Fibroblast of pulmonary artery (primary cell): ENCODE measurements around the gene NBEAL1.
"Not testable (repeated sequence)": the region's sequence is repeated elsewhere in the genome, so short reads cannot be mapped to it uniquely, and the experiment has no call there.

Experiments
- DNase-seq: peaks from one replicate; pipeline ENCODE4 v3.0.0-alpha.2; 2010; ENCODE audit warnings: low read depth
- H3K4me3 ChIP-seq: replicated peaks from 2 replicates; pipeline ENCODE4 v1.5.1; 2011; ENCODE audit warnings: low read depth, mild to moderate bottlenecking, control low read depth, low read length, moderate library complexity
- TF ChIP-seq, protein P1 (sequence below): IDR thresholded peaks from 2 replicates; pipeline ENCODE4 v1.5.1; 2011; ENCODE audit warnings: mild to moderate bottlenecking, control low read depth, low read length, inconsistent platforms; ENCODE audit errors: missing control alignments

NBEAL1 gene

DNA sequence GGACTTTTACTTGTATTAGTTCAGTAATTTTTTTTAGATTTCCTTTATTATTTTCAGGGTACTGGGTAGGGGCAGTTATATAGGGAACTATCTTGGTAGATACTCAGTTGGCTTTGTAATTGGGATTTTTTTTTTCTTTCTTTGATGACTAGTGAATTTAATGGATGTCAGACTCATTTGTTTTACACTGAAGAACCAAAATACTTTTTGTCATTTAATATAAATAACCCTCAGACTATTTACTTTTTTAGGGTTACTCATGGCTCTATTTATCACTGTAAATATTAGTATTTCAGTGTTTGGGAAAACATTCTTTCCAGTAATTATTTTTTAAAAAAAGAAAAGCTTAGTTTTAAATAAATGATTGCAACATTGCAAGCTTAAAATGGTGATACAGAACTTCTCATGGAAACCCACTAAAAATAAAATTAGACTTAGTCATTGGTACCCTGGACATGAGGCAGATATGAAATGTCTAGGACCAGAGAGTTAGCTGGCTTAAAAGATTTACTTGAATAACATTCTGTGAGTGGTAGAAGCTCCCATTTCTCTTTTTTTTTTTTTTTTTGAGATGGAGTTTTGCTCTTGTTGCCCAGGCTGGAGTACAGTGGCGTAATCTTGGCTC lies 149.7 kb downstream of the NBEAL1 start:
- DNase-seq, result no peak
- no peak overlapping the region for H3K4me3 ChIP-seq
- TF ChIP-seq, protein P1, sequence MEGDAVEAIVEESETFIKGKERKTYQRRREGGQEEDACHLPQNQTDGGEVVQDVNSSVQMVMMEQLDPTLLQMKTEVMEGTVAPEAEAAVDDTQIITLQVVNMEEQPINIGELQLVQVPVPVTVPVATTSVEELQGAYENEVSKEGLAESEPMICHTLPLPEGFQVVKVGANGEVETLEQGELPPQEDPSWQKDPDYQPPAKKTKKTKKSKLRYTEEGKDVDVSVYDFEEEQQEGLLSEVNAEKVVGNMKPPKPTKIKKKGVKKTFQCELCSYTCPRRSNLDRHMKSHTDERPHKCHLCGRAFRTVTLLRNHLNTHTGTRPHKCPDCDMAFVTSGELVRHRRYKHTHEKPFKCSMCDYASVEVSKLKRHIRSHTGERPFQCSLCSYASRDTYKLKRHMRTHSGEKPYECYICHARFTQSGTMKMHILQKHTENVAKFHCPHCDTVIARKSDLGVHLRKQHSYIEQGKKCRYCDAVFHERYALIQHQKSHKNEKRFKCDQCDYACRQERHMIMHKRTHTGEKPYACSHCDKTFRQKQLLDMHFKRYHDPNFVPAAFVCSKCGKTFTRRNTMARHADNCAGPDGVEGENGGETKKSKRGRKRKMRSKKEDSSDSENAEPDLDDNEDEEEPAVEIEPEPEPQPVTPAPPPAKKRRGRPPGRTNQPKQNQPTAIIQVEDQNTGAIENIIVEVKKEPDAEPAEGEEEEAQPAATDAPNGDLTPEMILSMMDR, result no peak

DNA sequence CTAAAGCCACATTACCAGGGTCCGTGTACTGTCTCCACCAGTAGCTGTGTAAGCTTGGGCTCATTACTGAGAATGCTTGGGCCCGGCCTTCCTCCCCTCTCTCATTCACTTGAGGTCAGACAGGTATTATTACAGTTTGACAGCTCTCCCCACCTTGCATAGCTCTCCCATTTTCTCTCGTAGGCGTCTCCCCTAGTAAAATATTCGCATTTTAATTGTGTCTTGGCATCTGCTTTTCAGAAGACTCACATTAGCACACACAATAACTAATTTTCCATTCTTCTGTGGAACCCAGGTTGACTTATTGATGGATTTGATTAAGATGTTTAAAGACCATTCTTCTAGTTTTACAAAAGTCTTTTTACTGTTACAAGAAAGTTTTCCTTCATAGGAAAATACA lies 153.1 kb downstream of the NBEAL1 start:
- DNase-seq, result no peak
- H3K4me3 ChIP-seq, result no peak overlapping the region
- TF ChIP-seq, protein P1, result no peak

DNA sequence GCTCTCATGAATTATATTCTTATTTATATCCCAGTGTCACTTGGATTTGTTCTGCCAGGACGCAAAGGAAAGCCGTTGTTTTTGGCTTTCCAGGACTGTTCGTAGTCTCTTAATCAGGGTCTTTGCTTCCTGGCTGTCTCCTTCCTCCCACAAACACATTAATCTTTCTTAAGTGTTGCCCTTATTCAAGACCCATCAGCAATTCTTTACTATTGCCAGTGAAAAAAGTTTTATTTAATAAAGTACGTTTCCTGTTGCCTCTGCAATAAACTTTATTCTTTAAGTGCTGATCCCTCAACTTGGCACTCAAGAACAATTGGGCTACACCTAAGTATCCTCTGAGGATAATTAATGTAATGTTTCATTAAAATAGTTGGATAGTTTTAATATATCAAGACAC lies 155.8 kb downstream of the NBEAL1 start:
- DNase-seq, result no peak
- TF ChIP-seq, protein P1, result no peak
- no peak overlapping the region for H3K4me3 ChIP-seq

DNA sequence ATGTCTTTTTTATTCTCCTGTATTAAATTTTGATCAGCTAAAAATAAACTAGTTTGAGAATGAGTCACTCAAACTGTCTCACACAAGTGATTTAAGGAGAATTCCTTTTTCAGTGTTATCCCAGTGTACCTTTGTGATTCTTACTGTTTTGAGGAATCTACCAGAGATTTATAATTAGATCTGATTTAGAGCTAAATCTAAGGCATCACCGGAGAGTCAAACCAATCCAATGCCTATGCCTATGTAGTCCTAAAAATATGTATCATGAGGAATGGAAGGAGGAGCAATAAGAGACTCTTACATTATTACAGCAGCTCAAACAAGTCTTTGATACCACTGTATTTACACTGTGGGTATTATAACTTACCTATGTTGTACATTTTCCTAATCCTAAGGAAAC lies 160.7 kb downstream of the NBEAL1 start:
- H3K4me3 ChIP-seq, result no peak overlapping the region
- no peak for DNase-seq
- TF ChIP-seq, protein P1, result no peak

DNA sequence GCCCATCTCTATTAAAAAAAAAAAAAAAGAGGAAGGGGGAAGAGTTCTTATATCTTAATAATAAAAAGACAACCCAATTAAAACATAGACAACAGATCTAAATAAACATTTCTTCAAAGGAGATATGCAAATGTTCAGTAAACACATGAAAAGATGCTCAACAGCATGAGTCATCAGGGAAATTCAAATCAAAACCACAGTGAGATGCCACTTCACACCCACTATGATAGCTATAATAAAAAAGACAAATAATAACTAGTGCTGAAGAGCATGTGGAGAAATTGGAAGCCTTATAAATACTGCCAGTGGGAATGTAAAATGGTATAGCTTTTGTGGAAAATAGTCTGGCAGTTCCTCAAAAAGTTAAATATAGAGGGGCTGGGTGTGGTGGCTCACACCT lies 162.7 kb downstream of the NBEAL1 start:
- no peak overlapping the region for H3K4me3 ChIP-seq
- DNase-seq, result peak; percentile 3
- TF ChIP-seq, protein P1, result no peak

DNA sequence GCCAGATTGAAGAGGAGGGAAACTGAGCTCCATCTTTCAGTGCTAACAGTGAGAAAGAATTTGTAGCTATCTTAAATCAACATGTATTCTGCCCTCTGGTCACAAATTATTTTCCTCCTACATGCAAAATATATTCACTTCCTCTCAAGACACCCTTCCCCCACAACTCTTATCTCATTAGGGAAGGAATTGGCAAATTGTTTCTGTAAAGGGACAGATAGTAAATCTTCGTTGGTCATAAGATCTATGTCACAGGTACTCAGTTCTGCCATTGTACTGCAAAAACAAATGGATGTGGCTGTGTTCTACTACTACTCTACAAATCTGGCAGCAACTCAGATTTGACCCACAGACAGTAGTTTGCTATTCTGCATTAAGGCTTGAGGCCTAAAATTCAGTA lies 171.2 kb downstream of the NBEAL1 start:
- TF ChIP-seq, protein P1, result no peak
- H3K4me3 ChIP-seq, result no peak overlapping the region
- DNase-seq, result no peak

DNA sequence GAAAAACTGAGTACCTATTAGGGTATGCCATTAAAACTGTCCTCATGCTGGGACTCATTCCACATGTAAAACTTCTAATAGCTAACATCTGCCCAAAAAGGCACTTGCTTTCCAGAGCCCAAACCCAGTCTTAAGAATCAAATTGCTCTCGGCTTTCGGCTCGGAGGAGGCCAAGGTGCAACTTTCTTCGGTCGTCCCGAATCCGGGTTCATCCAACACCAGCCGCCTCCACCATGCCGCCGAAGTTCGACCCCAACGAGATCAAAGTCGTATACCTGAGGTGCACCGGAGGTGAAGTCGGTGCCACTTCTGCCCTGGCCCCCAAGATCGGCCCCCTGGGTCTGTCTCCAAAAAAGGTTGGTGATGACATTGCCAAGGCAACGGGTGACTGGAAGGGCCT lies 175.9 kb downstream of the NBEAL1 start:
- not testable (repeated sequence) for H3K4me3 ChIP-seq, DNase-seq

DNA sequence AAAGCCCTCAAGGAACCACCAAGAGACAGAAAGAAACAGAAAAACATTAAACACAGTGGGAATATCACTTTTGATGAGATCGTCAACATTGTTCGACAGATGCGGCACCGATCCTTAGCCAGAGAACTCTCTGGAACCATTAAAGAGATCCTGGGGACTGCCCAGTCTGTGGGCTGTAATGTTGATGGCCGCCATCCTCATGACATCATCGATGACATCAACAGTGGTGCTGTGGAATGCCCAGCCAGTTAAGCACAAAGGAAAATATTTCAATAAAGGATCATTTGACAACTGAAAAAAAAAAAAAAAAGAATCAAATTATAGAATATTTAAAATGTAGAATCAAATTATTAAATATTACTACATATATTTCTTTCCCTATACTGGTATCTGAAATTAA lies 176.4 kb downstream of the NBEAL1 start:
- H3K4me3 ChIP-seq, DNase-seq: not testable (repeated sequence)
